ENCODE data around the gene CALD1.

DNA sequence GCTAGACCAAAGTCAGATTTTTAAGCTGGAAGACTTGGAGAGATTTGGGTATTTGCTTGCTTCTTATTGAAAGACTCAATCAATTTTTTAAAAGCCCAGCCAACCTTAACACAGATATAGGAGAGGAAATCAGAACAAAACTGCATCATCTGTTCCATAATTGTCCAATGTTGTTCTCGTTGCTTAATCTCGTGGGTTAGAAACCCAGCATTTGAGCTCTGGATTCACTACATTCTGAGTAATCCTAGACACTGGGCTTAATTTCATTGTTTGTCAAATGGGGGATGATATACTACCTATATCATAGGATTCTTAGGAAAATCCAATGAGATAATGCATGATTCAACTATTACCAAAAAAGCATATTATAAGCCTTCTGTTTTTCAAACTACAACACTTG lies 48.9 kb downstream of the CALD1 start:
- TF ChIP-seq, protein P1, sequence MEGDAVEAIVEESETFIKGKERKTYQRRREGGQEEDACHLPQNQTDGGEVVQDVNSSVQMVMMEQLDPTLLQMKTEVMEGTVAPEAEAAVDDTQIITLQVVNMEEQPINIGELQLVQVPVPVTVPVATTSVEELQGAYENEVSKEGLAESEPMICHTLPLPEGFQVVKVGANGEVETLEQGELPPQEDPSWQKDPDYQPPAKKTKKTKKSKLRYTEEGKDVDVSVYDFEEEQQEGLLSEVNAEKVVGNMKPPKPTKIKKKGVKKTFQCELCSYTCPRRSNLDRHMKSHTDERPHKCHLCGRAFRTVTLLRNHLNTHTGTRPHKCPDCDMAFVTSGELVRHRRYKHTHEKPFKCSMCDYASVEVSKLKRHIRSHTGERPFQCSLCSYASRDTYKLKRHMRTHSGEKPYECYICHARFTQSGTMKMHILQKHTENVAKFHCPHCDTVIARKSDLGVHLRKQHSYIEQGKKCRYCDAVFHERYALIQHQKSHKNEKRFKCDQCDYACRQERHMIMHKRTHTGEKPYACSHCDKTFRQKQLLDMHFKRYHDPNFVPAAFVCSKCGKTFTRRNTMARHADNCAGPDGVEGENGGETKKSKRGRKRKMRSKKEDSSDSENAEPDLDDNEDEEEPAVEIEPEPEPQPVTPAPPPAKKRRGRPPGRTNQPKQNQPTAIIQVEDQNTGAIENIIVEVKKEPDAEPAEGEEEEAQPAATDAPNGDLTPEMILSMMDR (IDR thresholded peaks at IDR 0.05): no peak
- TF ChIP-seq POLR2A (IDR thresholded peaks at IDR 0.05): no peak

Data from stomach (tissue), 4 donors.